ENCODE measurements around the gene IFNA14.
A peak's percentile ranks its signal among the peaks of the same experiment; 100 is the strongest.
"Not testable (repeated sequence)": the region's sequence is repeated elsewhere in the genome, so short reads cannot be mapped to it uniquely, and the experiment has no call there.

IFNA14 gene

DNA sequence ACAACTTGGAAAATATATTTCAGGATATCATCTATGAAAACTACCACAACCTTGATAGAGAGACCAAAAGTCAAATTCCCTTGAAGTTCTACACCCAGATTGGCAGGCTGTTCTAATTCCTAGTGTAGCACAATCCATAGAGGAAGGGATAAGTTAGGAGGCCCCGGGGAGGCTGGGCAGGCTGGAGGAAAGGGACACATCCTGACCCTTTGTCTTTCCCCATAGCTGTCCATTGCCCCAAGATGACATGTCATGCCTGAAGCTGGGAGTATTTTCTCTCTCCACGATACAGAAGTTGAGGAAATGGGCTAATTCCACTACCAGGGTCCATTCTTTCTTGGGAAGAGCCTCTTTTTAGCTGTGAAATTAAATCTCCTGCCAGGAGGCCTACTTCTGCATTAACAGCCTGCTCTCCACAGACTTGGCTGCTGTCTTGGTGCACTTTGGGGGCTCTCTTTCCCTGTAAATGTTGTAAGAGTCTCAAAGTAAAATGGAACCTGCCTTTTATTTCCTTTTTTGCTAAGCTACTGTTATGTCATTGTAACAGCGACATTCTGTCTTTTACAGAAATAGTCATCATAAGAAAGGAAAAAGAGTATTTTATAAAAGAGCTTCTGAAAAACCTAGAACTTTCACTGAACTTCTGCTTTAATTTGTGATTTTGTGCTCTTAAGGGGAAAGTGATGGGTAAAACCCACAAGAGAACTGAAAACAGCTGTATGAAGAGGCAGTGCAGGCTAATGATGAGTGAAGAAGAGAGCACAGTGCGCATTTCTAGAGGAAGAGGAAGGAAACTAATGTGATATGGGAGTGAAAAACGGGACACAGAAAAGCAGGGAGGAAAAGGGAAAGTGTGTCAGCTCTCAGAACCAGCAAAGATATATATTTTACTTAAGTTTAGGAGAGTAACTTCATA lies 26.1 kb downstream of the IFNA14 start:
- peak; percentile 3 for DNase-seq (ENCODE audit: low read depth)

DNA sequence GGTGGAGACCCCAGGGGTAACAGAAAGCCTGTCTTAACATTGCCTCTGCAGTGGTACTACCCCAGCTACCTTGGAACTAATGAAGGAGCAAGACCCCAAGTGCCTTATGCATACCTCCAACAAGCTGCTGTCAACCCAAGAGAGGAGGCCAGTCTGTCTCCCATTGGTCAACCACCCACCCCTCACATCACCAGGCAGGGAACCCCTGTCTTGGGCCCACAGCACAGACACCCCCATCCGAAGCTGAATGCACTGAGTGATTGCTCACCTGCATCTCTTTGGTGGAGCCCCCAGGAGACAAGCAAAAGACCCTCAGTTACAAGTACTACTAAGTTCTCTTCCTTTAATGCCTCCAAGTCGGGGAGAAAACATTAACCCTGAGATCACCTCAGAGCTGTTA lies 27.6 kb downstream of the IFNA14 start:
- not testable (repeated sequence) for DNase-seq (ENCODE audit: low read depth)

DNA sequence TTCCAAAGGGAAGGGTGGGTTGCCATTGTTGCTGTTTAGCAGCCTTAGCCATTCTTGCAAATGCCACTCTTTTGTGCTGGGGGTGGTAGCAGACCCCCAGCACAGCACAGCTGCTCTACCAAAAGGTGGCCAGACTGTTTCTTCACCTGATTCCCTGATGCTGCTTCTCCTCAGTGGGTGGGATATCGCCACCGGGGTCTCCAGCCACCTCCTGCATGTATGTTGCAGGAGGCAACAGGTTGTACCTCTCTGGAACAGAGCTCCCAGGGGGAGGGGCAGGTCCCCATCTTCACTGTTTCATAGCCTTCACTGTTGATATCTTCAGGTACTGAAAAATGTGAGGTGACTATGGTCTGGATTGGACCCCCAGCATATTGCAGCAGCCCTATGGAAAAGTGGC lies 29.0 kb downstream of the IFNA14 start:
- DNase-seq (ENCODE audit: low read depth): not testable (repeated sequence)

DNA sequence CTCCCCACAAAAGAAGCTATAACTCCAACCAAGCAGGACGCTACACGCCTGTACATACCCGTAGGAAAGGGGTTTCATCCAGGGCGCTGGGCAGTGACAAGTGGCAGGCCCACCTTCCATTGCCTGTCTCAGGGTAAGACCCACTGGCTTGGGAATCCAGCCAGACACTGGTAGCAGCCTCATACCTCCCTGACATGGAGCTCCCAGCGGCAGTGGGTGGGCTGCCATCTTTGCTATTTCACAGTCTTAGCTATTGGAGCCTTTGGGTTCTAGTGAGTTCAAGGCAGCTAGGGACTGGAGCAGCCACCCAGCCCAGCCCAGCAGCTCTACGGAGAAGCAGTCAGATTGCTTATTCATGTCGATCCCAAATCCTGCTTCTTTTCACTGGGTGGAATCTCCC lies 29.5 kb downstream of the IFNA14 start:
- DNase-seq (ENCODE audit: low read depth): no peak

DNA sequence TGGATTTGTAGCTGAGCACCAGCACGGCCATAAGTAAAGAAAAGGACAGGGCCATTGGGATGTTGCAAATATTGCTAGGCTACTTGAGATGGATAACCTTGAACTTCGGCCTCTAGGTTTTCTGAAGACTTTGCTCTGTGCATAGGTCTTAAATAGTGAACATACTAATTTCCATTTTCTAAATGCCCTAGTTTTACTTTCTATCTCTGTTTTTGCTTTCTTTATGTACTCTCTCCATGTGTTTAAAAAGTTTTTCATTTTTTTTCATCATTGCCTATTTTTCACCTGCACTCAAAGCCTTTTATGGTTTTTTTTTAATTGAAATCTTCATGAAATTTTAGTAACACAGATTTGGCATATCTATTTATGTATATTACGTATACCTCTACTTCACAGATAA lies 32.8 kb downstream of the IFNA14 start, which contains the start of gene IFNA10:
TSS of gene IFNA10 (minus strand) at position 101 of the 400 bp plus-strand sequence. CDS start at position 55, 46 bp downstream.
- DNase-seq (ENCODE audit: low read depth): not testable (repeated sequence)

DNA sequence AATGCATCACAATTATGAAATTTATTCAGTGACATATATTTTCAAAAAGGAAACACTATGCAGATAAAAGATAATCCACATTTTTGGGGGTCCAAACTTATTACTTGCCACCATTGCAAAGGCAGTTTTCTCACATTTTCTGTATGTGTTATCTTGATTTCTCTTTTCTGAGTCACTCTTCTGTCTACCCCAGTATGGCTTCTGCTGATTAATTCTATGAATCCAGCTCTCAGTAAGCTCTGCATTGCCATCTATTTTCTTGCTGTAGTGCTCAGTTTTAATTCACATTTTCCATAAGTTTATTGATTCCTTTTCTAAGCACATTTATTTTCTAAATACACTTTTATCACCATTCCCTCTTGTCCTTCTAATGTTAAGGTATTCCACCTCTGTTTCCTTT lies 34.6 kb downstream of the IFNA14 start:
- no peak for DNase-seq (ENCODE audit: low read depth)

DNA sequence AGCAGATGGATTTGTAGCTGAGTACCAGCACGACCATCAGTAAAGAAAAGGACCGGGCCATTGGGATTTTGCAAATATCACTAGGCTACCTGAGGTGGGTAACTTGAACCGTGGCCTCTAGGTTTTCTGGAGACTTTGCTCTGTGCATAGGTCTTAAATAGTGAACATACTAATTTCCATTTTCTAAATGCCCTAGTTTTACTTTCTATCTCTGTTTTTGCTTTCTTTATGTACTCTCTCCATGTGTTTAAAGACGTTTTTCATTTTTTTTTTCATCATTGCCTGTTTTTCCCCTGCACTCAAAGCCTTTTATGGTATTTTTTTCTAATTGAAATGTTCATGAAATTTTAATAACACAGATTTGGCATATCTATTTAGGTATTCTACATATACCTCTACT lies 37.7 kb downstream of the IFNA14 start, which contains the start of gene IFNA7:
TSS of gene IFNA7 (minus strand) at position 101 of the 400 bp plus-strand sequence. CDS start at position 61, 40 bp downstream.
- DNase-seq (ENCODE audit: low read depth): not testable (repeated sequence)

DNA sequence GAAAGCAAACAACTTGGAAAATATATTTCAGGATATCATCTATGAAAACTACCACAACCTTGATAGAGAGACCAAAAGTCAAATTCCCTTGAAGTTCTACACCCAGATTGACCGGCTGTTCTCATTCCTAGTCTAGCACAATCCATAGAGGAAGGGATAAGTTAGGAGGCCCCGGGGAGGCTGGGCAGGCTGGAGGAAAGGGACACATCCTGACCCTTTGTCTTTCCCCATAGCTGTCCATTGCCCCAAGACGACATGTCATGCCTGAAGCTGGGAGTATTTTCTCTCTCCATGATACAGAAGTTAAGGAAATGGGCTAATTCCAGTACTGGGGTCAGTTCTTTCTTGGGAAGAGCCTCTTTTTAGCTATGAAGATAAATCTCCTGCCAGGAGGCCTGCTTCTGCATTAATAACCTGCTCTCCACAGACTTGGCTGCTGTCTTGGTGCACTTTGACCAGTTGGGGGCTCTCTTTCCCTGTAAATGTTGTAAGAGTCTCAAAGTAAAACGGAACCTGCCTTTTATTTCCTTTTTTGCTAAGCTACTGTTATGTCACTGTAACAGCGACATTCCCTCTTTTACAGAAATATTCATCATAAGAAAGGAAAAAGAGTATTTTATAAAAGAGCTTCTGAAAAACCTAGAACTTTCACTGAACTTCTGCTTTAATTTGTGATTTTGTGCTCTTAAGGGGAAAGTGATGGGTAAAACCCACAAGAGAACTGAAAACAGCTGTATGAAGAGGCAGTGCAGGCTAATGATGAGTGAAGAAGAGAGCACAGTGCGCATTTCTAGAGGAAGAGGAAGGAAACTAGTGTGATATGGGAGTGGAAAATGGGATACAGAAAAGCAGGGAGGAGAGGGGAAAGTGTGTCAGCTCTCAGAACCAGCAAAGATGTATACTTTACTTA lies 44.7 kb downstream of the IFNA14 start:
- DNase-seq (ENCODE audit: low read depth): peak; percentile 6
